ENCODE measurements around the gene ANTKMT.

DNA sequence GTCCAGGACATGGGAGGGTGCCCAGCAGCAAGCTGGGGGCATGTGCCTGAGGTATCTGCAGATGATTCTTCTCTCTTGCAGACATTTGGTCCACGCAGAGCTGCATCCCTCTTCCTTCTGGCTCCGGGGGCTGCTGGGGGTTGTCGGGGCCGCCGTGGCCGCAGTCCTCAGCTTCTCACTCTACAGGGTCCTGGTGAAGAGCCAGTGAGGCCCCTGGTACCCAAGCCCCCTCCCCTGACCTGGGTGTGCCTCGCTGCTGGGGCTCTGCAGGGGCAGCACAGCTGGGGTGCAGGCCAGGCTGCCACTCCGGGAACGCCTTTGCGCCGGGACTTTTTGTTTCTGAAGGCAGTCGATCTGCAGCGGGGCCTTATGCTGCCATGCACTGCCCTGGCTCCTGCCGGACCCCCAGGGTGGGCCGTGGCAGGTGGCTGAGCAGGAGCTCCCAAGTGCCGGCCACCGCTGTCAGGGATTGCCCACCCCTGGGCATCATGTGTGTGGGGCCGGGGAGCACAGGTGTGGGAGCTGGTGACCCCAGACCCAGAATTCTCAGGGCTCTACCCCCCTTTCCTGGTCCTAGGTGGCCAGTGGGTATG is 47.5 kb upstream of the ANTKMT start:
- TF ChIP-seq, protein P1, sequence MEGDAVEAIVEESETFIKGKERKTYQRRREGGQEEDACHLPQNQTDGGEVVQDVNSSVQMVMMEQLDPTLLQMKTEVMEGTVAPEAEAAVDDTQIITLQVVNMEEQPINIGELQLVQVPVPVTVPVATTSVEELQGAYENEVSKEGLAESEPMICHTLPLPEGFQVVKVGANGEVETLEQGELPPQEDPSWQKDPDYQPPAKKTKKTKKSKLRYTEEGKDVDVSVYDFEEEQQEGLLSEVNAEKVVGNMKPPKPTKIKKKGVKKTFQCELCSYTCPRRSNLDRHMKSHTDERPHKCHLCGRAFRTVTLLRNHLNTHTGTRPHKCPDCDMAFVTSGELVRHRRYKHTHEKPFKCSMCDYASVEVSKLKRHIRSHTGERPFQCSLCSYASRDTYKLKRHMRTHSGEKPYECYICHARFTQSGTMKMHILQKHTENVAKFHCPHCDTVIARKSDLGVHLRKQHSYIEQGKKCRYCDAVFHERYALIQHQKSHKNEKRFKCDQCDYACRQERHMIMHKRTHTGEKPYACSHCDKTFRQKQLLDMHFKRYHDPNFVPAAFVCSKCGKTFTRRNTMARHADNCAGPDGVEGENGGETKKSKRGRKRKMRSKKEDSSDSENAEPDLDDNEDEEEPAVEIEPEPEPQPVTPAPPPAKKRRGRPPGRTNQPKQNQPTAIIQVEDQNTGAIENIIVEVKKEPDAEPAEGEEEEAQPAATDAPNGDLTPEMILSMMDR (IDR thresholded peaks at IDR 0.05): no peak
- no peak for TF ChIP-seq POLR2A (IDR thresholded peaks at IDR 0.05)
- no peak for TF ChIP-seq EP300 (IDR thresholded peaks at IDR 0.05)
